ACC112 (cell line): ENCODE results near the gene RUSF1.
A peak's percentile ranks its signal among the peaks of the same experiment; 100 is the strongest.
"Not testable (repeated sequence)": the region's sequence is repeated elsewhere in the genome, so short reads cannot be mapped to it uniquely, and the experiment has no call there.

Source experiments
- H2AFZ ChIP-seq: fragments of 200-600 bp; sonication (generic); one replicate; pipeline ENCODE4 v1.6.0; 2017; ENCODE audit warnings: antibody characterized with exemption, low read length; ENCODE audit not compliant: unreplicated experiment
- H3K27ac ChIP-seq: fragments of 200-600 bp; sonication (generic); 2 replicates; pipeline ENCODE4 v1.5.1; 2014; ENCODE audit warnings: low read depth, mild to moderate bottlenecking, antibody characterized with exemption, low read length, moderate library complexity
- H3K27me3 ChIP-seq: fragments of 200-600 bp; sonication (generic); 2 replicates; pipeline ENCODE4 v1.6.1; 2014; ENCODE audit warnings: mild to moderate bottlenecking, antibody characterized with exemption, low read length, moderate library complexity, mixed read lengths; ENCODE audit not compliant: insufficient read depth
- H3K36me3 ChIP-seq: fragments of 200-600 bp; sonication (generic); 2 replicates; pipeline ENCODE4 v1.6.1; 2016; ENCODE audit warnings: mild to moderate bottlenecking, antibody characterized with exemption, low read length, moderate library complexity, mixed read lengths; ENCODE audit not compliant: insufficient read depth
- H3K4me1 ChIP-seq: fragments of 200-600 bp; sonication (generic); one replicate; pipeline ENCODE4 v1.6.1; 2016; ENCODE audit warnings: low read length, mixed read lengths; ENCODE audit not compliant: insufficient read depth, unreplicated experiment, control insufficient read depth
- H3K4me3 ChIP-seq: fragments of 200-600 bp; sonication (generic); 2 replicates; pipeline ENCODE4 v1.5.1; 2014; ENCODE audit warnings: mild to moderate bottlenecking, low read depth, low read length
- H3K79me2 ChIP-seq: fragments of 200-600 bp; sonication (generic); one replicate; pipeline ENCODE4 v1.6.0; 2016; ENCODE audit warnings: low read length; ENCODE audit not compliant: control insufficient read depth, unreplicated experiment, insufficient read depth

Gene RUSF1

DNA sequence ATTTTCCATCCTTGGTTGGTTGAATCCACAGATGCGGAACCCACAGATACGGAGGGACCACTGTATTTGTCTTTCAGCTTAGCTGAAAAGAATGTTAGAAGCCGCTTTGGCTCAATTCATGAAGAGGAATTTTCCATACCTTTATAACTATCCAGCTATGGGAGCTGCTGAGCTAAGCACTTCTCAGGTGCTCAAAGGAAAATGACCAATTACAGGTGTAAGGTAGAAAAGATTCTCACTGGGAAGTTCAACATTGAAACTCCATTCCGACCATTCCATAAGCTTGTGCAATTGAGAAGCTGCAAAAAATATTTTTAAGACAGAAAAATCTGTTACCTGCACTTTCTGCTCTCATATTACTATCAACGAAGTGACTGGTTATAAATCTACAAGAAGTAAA is 22.2 kb upstream of the RUSF1 start:
- H3K27me3 ChIP-seq: peaks cover 61% of the 10 kb centered on the region
- H3K4me1 ChIP-seq: peaks cover 5% of the 10 kb centered on the region
- no peak overlapping the region for H3K4me3 ChIP-seq
- no peak overlapping the region for H3K27ac ChIP-seq
- H3K79me2 ChIP-seq: no peaks in the 10 kb centered on the region
- H2AFZ ChIP-seq: no peak overlapping the region
- no peaks in the 10 kb centered on the region for H3K36me3 ChIP-seq

DNA sequence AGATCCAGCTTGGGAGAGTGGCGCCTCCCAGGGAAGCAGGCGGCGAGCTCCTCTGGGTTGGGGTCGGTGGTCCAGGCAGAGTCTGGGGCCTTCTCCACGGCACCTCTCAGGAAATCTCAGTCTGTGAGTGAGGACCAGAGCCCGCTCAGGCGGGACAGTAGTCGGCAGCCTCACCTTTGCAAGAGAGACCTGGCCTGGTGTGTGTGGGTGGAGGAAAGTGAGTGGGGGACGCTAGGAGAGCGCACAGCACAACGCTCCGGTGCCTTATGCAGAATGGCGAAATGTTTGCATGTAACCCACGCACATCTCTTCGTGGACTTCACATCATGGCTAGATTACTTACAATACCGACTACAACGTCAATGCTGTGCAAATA is 21.7 kb upstream of the RUSF1 start:
- no peak overlapping the region for H3K27ac ChIP-seq
- H2AFZ ChIP-seq: no peak overlapping the region
- peak overlapping the region; percentile 51; the same call in 1 of the 2 replicates for H3K4me3 ChIP-seq
- H3K79me2 ChIP-seq: no peaks in the 10 kb centered on the region
- H3K4me1 ChIP-seq: peaks cover 5% of the 10 kb centered on the region
- H3K27me3 ChIP-seq: peaks cover 62% of the 10 kb centered on the region
- H3K36me3 ChIP-seq: no peaks in the 10 kb centered on the region

DNA sequence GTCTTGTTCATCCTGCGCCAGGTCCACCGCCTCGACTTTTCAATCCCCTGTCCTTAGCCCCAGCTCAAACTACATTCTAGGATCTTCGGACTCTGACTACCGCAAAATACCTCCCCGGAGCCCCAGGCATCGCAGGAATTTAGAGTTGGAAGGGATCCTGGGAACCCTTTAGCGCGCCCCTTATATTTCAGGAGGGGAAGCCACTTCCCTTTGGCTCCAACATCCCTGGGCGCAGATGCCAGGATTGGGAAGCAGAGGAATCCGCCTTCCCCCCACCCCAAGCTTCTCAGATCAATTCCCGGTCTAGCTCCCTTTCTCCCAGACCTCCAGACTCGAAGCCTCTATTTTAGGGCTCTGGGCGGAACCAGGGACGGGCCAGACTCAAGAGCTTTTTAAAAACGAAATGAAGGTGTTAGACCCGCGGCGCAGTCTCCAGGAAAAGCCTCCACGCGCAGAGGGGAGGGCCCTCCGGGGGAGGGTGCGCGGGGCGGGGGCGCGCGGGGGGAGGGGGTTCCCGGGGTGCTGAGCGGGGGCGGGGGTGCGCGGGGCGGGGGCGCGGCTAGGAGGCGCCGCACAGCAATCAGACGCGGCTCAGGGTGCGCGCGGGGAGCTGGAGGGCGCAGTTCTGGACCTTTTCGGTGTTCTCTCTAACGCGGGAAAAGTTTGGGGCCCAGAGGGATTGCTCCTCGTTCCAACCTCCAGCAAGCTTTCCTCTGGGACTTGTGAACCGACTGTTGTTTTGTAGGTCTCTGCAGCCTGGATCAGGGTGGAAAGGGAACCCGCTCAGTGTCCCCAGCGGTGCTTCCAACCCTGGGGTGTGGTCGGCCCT is 21.1 kb upstream of the RUSF1 start:
- peaks cover 5% of the 10 kb centered on the region for H3K4me1 ChIP-seq
- no peaks in the 10 kb centered on the region for H3K36me3 ChIP-seq
- H3K27me3 ChIP-seq: peaks cover 63% of the 10 kb centered on the region
- peak overlapping the region; percentile 58 for H3K4me3 ChIP-seq
- no peak overlapping the region for H3K27ac ChIP-seq
- no peaks in the 10 kb centered on the region for H3K79me2 ChIP-seq
- no peak overlapping the region for H2AFZ ChIP-seq

DNA sequence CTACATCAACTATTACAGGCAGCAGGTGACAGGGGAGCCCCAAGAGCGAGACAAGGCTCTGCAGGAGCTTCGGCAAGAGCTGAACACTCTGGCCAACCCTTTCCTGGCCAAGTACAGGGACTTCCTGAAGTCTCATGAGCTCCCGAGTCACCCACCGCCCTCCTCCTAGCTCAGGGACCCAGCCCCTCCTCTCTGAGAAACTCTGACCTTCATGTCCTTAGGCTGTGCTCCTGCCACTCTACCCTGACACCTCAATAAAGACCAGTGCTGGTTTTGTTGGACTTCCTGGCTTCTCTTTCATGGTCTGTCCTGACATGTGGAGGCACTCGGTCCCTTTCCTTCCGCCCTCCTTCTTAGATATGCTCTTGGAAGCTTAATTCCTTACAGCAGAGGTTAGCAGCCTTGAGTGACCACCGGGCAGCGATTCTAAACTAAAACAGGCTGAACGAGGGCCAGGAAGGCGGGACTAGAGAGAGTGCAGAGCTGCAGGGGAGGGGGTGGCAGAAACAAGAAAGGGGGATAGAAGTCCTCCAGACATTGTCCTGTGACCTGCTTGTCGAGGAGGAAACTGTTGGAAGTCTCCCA is 20.4 kb upstream of the RUSF1 start:
- peaks cover 64% of the 10 kb centered on the region for H3K27me3 ChIP-seq
- no peaks in the 10 kb centered on the region for H3K36me3 ChIP-seq

DNA sequence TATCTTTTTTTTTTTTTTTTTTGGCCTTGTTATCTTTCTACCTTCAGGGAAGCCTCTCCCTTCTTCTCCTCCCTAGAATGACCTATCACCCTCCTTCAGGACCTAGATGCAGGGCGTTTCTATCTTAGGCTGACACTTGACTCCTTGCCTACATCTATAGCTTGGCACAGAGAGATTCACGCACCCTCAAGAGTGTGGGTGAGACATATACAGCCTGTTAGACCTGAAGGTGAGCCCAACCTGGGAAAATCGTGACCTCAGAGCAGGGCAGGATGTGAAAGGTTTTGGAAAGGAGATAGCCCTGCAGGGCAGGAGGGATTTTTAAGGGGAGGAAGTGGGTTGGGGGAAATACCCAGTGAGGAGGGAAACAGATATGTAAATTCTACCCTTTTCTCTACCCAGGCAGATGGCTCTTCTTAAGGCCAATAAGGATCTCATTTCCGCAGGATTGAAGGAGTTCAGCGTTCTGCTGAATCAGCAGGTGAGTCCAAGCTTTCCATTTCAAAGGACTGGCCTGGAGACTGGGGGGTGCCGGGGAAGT is 19.6 kb upstream of the RUSF1 start, which contains the start of gene AHSP:
Gene AHSP (plus strand): TSS at position 167 of the 541 bp plus-strand sequence. CDS start 240 bp downstream, at position 407.
- no peak within 1 kb of the TSS for H2AFZ ChIP-seq
- no peak within 1 kb of the TSS for H3K27ac ChIP-seq
- peak within 1 kb of the TSS; percentile 58; the same call in 1 of the 2 replicates for H3K4me3 ChIP-seq
- no peaks in the 10 kb centered on the region for H3K36me3 ChIP-seq
- H3K79me2 ChIP-seq: no peaks in the 10 kb centered on the region
- peaks cover 68% of the 10 kb centered on the region for H3K27me3 ChIP-seq
- H3K4me1 ChIP-seq: peaks cover 5% of the 10 kb centered on the region

More for the DNA sequence above, 20.4 kb upstream of the RUSF1 start:
- Histone ChIP-seq H3K4me1 (peaks cover 5% of the 10 kb centered on the region), H3K4me3 (peak overlapping the region; percentile 58; the same call in 1 of the 2 replicates), H3K79me2 (no peaks in the 10 kb centered on the region), H2AFZ (no peak overlapping the region), H3K27ac (no peak overlapping the region)

DNA sequence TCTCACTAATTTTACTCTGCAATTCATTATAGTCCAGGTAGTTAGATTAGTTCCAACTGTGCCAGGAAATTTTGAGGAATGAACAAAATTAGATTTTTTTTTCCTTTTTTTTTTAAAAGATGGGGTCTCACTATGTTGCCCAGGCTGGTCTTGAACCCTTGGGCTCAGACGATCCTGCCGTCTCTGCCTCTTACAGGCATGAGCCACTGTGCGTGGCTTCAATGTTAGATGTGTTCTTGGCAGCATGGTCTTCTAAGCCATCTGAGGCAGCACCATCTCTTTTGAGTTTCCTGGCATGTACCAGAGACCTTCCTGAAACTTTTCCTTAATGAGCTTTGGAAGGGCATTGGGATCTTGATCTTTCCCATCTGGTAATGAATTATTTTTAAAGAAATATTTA is 16.9 kb upstream of the RUSF1 start:
- peaks cover 5% of the 10 kb centered on the region for H3K4me1 ChIP-seq
- peaks cover 60% of the 10 kb centered on the region for H3K27me3 ChIP-seq
- H2AFZ ChIP-seq: no peak overlapping the region
- H3K79me2 ChIP-seq: no peaks in the 10 kb centered on the region
- H3K27ac ChIP-seq: no peak overlapping the region
- no peaks in the 10 kb centered on the region for H3K36me3 ChIP-seq
- H3K4me3 ChIP-seq: no peak overlapping the region

DNA sequence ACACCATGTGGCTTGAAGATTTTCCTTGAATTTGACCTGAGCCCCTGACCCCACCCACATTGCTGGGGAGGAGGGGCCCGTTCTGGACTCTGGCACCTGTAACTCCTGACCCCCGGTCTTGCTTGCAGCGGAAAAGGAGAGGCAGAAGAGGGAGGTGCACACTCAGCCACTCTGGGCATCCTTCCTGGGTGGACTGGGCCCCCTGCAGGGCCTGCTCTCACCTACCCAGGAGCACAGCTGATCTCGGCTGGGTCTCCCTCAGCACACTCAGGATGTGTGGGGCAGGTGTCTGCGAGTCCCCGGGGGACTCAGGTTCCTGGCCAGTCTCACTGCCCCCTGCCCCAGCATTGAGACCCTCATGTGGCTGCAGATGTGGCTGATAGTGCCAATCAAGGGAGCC is 15.6 kb upstream of the RUSF1 start:
- not testable (repeated sequence) for H3K4me1 ChIP-seq, H2AFZ ChIP-seq, H3K4me3 ChIP-seq, H3K36me3 ChIP-seq, H3K27ac ChIP-seq, H3K79me2 ChIP-seq
- peaks cover 48% of the 10 kb centered on the region for H3K27me3 ChIP-seq

DNA sequence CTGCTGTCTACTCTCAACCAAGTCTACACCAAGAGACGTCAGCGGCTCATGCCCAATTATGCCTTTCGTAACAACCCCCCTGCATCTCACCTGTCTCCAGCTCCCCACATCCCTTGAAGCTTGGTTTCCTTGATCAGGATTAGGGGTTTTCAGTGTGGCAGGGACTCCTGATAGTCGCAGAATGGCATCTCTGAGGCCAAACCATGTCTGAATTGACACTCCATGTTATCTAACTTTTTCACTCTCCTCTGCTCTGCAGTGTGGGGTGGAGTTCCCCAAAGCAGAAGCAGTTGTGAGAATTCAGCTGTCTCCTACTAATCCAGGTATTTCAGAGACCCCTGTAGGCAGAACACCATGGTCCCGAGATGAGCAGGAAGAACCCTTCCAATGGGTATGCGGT is 13.9 kb upstream of the RUSF1 start:
- H2AFZ ChIP-seq: no peak overlapping the region
- peaks cover 39% of the 10 kb centered on the region for H3K27me3 ChIP-seq
- no peak overlapping the region for H3K27ac ChIP-seq
- H3K4me1 ChIP-seq: no peaks in the 10 kb centered on the region
- no peaks in the 10 kb centered on the region for H3K36me3 ChIP-seq
- H3K79me2 ChIP-seq: no peaks in the 10 kb centered on the region
- H3K4me3 ChIP-seq: no peak overlapping the region

DNA sequence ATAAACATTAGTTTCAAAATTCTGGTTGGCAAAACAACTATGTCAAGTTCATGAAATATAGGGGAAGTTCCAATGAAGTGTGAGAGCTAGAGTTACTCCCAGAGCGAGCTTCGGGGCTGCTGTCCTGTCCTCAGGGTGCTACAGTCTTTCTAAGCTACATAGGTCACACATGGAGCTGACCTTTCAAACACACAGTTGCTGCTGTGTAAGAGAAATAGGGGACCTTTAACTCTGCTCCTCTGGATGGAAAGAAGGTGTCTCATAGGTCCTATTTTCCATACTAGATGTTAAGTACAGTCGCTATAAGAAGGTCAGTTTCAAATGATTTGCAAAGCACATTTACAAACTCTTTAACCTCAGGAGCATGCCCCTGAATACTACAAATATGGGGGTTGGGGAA is 13.2 kb upstream of the RUSF1 start:
- H3K36me3 ChIP-seq: no peaks in the 10 kb centered on the region
- H3K27ac ChIP-seq: no peak overlapping the region
- H3K79me2 ChIP-seq: no peaks in the 10 kb centered on the region
- H3K27me3 ChIP-seq: peaks cover 36% of the 10 kb centered on the region
- H2AFZ ChIP-seq: no peak overlapping the region
- H3K4me3 ChIP-seq: no peak overlapping the region
- no peaks in the 10 kb centered on the region for H3K4me1 ChIP-seq

DNA sequence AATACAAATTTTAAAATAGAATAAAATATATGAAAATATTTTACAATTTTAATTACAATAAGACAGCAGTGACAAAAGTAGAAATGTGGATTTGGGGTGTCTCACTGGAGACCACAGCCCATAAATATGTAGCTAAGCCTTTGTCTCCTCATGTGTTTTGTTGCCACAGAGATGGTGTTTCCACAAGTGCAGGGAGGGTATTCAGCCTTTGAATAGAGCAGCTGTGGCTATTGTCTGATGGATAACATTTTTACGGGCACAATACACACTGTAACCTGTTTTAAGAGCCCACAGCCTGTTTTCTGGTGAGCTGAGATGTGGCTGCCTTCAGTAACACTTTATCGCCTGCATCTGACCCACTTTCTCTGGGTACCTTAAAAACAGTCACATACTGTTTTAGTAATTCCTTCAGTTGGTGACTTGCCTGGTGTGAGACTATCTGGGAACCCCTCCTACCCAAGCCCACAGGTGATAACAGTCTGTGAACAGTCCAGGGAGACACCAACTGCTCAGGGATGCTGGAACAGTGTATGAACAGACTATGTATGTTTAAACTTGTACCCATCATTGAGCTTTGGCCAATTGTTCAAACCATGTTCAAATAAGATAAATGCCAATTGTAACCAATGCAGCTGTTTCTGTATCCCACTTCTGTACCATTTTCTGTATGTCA is 11.7 kb upstream of the RUSF1 start:
- H3K27ac ChIP-seq: no peak overlapping the region
- H3K4me1 ChIP-seq: no peaks in the 10 kb centered on the region
- H3K27me3 ChIP-seq: peaks cover 33% of the 10 kb centered on the region
- H3K79me2 ChIP-seq: no peaks in the 10 kb centered on the region
- no peak overlapping the region for H2AFZ ChIP-seq
- no peaks in the 10 kb centered on the region for H3K36me3 ChIP-seq
- H3K4me3 ChIP-seq: no peak overlapping the region
